ENCODE data around the gene VTI1A. TPM values are rescaled to one million over a fixed set of nuclear protein-coding genes. Genes with fewer than 3 reads are reported as not detected.
"Not testable (repeated sequence)": the region's sequence is repeated elsewhere in the genome, so short reads cannot be mapped to it uniquely, and the experiment has no call there.

The VTI1A gene
- total RNA-seq, 2 donors from 2014 or later = 20.6 to 22.0 TPM

DNA sequence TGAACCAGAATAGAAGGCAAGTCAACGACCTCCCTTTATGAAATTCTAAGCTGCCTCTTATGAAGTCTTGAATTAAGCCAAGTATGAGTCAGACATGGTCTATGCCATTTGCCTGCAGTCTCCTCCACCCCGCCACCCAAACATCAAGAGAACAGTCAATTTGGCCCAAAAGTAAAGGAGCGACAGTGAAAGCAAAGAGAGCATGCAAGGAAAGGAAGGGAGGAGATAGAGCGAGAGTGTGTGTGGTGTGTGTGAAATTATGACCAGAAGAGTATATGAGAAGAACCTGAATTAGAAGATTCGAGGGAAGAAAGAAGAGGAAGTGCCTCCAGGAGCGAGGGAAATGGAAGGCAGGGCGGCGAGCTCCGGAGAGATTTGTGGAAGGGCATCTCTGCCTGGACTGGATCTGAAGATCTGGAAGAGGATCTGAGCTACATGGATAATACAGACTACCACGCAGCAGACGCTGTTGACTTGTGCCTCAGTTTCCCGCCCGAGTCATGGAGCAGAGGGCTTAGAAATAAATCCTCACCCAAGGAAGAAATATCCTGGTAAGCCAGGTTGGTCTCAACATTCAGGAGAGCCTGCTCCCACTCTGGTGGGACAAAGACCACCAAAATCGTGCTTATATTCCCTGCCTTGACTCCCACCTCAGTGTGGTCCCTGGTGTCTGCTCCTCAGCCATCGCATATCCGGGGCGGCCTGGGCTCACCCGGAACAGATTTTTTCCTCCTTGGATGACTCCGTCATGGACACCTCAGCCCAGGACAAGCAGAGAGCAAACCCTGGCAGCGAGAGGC, 760 bp upstream of the VTI1A start:
- intact Hi-C loops (cut with DNase I) = no loop called here
- no peak for DNase-seq
- peak in 1 of 2 donors; percentile 15 for ATAC-seq

GRCh38 chr10:112447620-112447928, 559 bp downstream of the VTI1A start:
- intact Hi-C loops (cut with DNase I) = no loop called here
- no peak for ATAC-seq
- no peak for DNase-seq

DNA sequence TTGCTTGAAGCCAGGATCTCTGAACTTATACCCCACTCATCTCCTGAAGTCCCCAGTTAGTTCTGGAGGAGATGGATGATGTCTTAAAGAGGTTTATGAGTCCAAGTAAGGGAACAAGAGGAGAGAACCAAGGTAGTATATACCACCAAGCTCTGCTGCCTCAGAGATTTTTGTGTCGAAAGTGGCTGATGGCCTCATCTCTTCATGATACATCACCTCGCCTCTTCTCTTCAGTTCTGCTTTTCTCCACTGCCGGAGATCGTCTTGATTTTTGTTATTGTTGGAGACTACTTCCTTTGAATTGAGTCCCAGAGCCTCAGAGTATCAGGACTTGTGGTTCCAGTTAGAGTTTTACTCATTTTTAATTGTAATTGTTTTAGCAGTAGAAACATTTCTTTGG, 1.9 kb downstream of the VTI1A start:
- intact Hi-C loops (cut with DNase I) = no loop called here
- no peak for DNase-seq

DNA sequence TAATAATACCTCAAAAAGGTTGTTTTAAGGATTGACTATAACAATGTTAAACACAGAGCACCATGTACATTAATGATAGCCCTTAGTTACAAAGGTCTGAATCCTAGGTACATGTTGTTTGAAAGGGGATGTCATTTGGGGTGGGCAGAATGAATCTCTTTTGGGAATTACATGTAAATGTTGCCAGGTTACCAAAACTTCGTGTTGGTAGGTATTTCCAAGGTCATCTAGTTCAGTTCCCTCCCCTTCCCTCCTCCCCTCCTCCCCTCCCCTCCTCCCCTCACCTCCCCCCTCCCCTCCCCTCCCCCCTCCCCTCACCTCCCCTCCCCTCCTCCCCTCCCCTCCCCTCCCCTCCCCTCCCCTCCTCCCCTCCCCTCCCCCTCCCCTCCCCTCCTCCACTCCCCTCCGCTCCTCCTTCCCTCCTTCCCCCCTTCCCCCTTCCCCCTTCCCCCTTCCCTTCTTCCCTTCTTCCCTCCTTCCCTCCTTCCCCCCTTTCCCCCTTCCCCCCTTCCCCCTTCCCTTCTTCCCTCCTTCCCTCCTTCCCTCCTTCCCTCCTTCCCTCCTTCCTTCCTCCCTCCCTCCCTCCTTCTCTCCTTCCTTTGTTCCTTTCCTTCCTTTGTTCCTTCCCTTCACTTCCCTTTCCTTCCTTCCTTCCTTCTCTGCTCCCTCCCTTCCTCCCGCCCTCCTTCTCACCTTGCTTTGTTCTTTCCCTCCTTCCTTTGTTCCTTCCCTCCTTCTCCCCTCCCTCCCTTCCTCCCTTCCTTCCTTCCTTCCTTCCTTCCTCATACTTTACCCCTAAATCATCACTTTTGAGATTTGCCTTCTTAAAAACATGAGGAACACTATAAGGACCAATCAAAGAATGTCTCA, 8.1 kb downstream of the VTI1A start:
- intact Hi-C loops (cut with DNase I) = no loop called here
- DNase-seq = no peak
- no peak for ATAC-seq

More for the DNA sequence above, 1.9 kb downstream of the VTI1A start:
- ATAC-seq = no peak

DNA sequence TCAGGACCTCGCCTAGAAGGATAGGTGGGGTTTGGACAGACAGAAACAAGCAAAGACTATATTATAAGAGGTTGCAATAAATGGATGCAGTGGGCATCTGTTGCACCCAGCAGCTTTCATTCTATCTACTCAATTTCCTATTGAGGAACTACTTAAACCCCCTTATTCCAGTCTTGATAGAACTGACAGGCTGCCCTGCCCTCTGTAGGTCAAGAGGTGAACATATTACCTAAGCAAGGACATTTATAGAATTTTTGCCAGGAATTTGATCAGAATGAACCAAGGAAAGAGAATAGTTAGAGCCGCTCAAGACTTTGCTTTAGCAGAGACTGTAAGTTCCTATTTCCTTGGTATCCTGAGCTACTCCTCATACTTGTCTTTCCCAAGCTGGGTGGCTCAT, 9.5 kb downstream of the VTI1A start:
- intact Hi-C loops (cut with DNase I) = no loop called here
- DNase-seq (no peak), ATAC-seq (no peak)

DNA sequence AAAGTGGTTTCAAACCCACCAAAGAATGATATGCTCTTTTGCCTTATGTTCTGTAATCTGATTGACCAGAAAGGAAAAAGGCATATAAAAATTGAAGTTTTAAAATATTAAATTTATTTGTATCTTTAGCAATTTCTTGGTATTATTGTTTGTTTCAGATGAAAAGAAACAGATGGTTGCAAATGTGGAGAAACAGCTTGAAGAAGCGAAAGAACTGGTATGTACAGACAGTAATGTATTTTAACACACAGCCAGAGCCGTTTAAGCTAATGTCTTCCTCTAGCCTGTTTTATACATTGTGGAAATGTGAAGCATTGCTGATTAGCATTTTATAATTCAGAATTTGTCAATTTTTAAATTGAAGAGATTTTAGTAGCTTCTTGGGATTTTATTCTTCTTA, 13.4 kb downstream of the VTI1A start:
- DNase-seq (no peak), ATAC-seq (no peak)
- intact Hi-C loops (cut with DNase I) = no loop called here

GRCh38 chr10:112461029-112461887, 14.2 kb downstream of the VTI1A start:
- ATAC-seq (no peak), DNase-seq (no peak)
- intact Hi-C loops (cut with DNase I) = no loop called here

DNA sequence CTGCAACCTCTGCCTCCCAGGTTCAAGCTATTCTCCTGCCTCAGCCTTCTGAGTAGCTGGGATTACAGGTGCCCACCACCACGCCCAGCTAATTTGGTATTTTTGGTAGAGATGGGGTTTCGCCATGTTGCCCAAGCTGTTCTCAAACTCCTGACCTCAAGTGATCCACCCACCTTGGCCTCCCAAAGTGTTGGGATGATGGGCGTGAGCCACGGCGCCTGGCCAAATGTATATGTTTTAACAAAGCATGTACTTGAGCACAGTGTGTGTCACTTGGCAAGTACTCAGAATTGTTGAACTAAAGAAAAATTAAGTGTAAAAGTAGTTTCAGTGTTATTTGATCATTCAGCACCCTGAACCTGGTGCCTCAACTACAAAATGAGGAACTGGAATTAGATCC, 17.1 kb downstream of the VTI1A start:
- ATAC-seq; intact Hi-C loops (cut with DNase I); DNase-seq: not testable (repeated sequence)

DNA sequence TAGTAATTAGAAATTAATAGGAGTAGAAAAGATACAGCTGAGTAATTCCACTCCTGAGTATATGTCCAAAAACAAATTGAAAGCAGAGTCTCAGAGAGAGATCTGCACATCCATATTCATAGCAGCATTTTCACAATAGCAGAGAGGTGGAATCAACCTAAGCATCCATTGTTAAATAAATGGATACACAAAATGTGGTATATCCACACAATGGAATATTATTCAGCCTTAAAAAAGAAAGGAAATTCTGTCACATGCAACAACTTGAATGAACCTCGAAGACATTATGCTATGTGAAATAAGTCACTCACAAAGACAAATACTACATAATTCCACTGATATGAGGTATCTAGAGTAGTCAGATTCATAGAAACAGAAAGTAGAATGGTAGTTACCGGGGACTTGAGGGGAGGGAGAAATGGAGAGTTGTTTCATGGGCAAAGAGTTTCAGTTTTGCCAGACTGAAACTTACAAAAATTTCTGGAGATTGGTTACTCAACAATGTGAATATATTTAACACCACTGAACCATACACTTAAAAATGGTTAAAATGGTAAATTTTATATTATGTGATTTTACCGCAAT, 18.4 kb downstream of the VTI1A start:
- intact Hi-C loops (cut with DNase I) = no loop called here
- ATAC-seq (no peak), DNase-seq (no peak)

DNA sequence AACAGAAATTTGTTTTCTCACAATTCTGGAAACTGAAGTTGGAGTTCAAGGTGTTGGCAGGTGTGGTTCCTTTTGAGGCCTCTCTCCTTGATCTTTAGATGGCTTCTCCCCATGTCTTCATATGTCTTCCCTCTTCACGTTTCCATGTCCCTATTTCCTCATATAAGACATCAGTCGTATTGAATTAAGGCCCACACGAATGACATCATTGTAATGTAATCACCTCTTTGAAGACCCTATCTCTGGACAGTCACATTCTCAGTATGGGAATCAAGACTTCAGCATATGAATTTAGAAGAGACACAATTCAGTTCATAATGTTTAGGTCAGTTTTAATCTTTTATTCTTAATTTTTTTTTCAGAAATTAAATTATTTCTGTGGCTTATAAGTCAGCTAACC, 19.8 kb downstream of the VTI1A start:
- no peak for ATAC-seq
- no peak for DNase-seq

GRCh38 chr10:112467541-112468075, 20.6 kb downstream of the VTI1A start:
- DNase-seq = no peak
- ATAC-seq = no peak
- intact Hi-C loops (cut with DNase I) = no loop called here

More for the DNA sequence above, 19.8 kb downstream of the VTI1A start:
- intact Hi-C loops (cut with DNase I) = no loop called here

- intact Hi-C loops (cut with DNase I) = loop anchor here in 1 of 2 donors (5.0 kb wide), 2 partner anchors 805 to 915 kb away; no protein-coding TSS in a partner anchor
- ATAC-seq (peak; percentile 53 to 59), DNase-seq (no peak)
Measured at GRCh38 chr10:112471878-112472487, 25.0 kb downstream of the VTI1A start.

DNA sequence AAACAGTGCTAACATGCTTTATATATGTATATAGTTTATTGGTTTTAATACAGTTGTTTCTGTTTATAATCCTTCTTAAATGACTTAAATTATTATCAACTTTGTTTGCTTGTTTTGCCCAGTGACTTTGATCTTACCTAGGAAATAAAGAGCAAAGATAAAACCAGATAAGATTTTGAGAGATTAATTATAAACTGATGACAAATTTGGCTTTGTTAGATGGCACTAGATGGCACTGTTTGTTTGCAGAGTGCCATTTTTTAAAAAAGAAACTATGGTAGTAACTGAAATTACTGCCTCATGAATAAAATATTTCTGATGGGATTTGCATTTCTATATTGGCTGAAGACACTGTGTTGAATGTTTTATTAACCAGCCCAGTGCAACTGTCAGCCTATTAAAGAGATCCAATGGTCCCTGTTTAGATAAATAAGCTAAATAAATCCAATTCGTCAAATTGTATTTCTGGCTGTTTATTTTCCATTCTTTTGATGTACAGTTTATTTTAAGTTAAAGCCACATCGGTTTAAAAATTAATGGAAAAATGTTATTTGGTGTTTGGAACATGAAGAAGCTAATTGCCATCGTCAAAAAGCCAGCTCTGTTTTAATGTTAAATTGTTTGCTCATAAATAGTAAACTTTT, 28.7 kb downstream of the VTI1A start:
- intact Hi-C loops (cut with DNase I) = no loop called here
- no peak for DNase-seq
- no peak for ATAC-seq

DNA sequence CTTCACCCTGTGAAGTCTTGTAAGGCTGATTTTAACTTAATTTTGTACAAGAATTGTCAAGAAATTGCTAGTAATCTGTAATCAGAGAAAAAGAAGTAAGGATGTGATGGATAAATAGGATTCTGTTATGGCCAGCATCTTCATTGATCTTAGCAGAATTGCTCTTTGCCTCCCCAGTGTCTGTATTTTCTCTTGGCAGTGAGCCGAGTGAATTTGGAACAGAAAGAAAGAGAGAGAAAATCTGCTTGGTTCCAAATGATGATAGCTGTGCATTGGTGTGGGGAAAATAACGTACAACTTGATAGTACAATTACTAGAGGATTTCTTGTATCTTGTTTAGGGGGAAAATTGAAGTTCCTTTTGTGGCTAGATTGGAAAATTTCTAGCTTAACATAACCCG, 34.6 kb downstream of the VTI1A start:
- intact Hi-C loops (cut with DNase I) = no loop called here

DNA sequence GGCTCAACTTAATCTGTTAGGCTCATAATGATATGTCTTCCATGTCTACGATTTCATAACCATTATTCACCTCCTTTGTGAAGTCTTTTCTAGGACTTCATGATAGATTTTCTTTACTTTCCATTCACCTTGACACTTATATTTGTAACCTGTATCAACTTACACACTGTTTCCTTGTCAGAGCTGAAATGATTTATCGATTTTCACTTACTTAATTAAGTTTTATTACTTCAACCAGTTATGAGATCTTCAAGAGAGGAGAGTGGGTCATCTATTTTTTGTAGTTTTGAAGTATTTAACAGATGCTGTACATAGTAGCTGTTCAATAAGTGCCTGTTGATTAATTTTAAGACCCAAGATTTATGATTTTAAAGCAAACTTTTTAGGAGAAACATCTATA, 37.4 kb downstream of the VTI1A start:
- intact Hi-C loops (cut with DNase I) = no loop called here
- no peak for DNase-seq
- ATAC-seq = no peak

More for the DNA sequence above, 34.6 kb downstream of the VTI1A start:
- DNase-seq (no peak), ATAC-seq (no peak)

DNA sequence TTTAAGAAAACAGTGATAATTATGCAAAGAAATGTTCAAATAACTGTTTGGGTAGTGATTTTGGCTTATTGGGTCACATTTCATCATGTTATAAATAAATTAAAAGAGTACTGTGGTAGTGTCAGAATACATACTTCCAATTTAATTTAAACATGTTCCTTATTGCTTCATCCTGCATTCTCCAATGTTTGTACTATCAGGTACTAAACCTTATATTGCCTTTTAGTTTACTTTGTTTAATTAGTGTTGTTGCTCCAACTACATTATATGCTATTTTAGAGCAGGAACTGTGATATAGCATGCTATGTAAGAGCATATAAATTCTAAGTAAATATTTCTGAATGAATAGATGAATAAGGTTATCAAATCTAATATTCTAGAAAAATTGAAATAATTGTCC, 40.9 kb downstream of the VTI1A start:
- no peak for DNase-seq
- intact Hi-C loops (cut with DNase I) = no loop called here

GRCh38 chr10:112490545-112490944, 43.5 kb downstream of the VTI1A start:
- ATAC-seq (no peak), DNase-seq (no peak)
- intact Hi-C loops (cut with DNase I) = no loop called here

More for the DNA sequence above, 40.9 kb downstream of the VTI1A start:
- no peak for ATAC-seq

- no peak for ATAC-seq
- DNase-seq = no peak
- intact Hi-C loops (cut with DNase I) = no loop called here
Measured at GRCh38 chr10:112491144-112491543, 44.1 kb downstream of the VTI1A start.

Data from left cardiac atrium (tissue), 4 donors.